SK-N-SH treated with all-trans-retinoic acid at 6 μM for 48 hours (cell line): ENCODE data around the gene GGCX.

ENCODE experiments used
- BACH2 ChIP-seq: fragments of 250-450 bp; sonication (Bioruptor Pico); IDR thresholded peaks from 2 replicates; pipeline ENCODE4 v1.9.0; 2021; ENCODE audit warnings: mild to moderate bottlenecking, borderline replicate concordance
- ISL1 ChIP-seq: fragments of 250-450 bp; sonication (Bioruptor Pico); IDR thresholded peaks from 2 replicates; pipeline ENCODE4 v2.1.2; 2022; ENCODE audit warnings: mild to moderate bottlenecking, moderate library complexity
- PPARA ChIP-seq: fragments of 250-450 bp; sonication (Bioruptor Pico); IDR thresholded peaks from 2 replicates; pipeline ENCODE4 v1.5.0; 2020; ENCODE audit warnings: mild to moderate bottlenecking, borderline replicate concordance
- RARB ChIP-seq: fragments of 250-450 bp; sonication (Bioruptor Pico); IDR thresholded peaks from 2 replicates; pipeline ENCODE4 v1.8.0; 2021; ENCODE audit warnings: mild to moderate bottlenecking, moderate library complexity

- TF ChIP-seq BACH2 (CRISPR knock-in tag) (no peak), PPARA (no peak), ISL1 (CRISPR knock-in tag) (no peak), RARB (CRISPR knock-in tag) (no peak)
These were observed 38.0 kb downstream of the GGCX start for GRCh38 chr2:85523062-85523902.
